HG02763 (cell line): ENCODE data around the gene OPRD1.
"Not testable (repeated sequence)": the region's sequence is repeated elsewhere in the genome, so short reads cannot be mapped to it uniquely, and the experiment has no call there.

Source experiments
- ATAC-seq: cut with Tn5 transposase; IDR thresholded peaks from one replicate; pipeline ENCODE4 v1.9.1; 2021; ENCODE audit warnings: mild to moderate bottlenecking, moderate library complexity; ENCODE audit not compliant: unreplicated experiment

The OPRD1 gene

DNA sequence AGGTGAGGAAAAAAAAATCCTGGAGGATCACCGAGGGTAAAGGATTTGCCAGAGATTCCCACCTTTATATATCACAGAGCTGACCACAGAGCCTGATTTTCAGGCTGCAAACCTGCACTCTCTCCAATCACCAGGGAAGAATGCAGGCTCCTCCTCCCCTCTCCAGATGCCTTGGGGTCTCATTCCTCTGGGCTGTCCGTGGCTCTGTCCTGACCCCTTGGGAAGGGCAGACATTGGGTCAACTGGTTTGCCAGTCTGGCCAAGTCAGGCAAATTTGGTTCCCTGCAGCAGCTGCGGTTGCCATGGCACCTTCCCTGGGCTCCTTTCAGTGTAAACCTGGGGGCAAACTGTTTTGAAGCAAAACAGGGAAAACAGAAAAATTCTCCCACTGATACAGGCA, 11.6 kb upstream of the OPRD1 start:
- ATAC-seq, result no peak

DNA sequence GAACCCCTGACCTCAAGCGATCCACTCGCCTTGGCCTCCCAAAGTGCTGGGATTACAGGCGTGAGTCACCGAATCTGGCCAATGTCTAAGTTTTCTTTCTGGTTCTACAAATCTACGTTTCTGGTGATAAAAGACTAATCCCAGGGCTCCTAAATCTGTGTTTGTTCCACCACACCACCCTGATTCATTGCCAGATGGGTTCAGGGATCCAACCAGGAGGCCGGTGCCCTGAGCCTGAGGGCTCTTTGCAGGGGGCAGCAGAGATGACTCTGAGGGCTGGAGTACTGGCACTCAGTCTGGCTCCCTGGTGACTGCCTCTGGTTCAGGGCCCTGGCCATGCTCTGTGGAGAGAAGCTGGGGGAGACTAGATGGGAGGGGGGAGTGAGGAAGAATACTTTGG, 10.5 kb upstream of the OPRD1 start:
- no peak for ATAC-seq

DNA sequence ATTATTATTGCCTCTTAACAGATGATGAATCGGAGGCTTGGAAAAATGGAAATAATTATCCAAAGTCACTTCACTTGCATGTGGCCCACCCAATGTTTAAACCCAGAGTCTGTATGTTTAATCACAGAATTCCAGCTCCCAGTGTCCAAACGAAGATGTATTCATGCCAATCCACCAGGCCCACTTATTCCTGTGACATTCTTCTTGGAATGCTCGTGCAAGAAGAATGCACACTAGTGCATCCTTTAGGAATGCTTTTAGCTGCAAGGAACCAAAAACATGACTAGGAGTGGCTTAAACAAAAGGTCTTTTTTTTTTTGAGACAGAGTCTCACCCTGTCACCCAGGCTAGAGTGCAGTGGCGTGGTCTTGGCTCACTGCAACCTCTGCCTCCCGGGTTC, 8.9 kb upstream of the OPRD1 start:
- ATAC-seq, result no peak

DNA sequence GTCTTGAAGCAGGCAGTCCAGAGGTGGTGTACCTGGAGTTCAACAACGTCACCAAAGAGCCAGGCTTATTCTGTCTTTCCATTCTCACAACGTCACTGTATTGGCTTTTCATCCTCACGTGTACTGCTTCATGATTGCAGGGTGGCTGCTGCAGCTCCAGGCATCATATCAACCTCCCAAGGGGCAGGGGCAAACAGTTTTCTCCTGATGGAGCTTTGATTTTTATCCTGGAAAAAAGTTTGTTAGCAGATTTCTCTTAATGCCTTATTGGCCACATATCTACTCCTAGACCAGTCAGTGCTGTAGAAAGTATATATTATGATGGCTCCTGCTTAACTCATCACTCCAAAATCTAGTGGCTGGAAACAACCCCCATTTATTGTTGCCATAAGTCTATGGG, 8.3 kb upstream of the OPRD1 start:
- no peak for ATAC-seq

DNA sequence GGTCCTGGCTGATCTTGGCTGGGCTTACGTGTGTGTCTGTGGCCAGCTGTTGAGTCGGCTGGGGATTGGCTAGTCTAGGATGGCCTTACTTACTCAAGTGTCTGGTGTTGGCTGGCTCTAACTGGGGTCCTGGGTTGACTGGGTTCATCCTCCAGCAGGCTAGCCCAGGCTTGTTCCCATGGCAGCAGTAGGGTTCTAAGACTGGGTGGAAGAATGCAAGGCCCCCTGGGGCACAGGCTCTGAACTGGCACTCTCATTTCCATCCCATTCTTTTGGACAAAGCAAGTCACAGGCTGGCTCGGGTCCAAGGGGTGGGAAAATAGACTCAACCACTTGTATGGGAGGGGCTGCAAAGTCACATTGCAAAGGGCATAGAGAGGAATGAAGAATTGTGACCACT, 7.9 kb upstream of the OPRD1 start:
- ATAC-seq, result no peak

DNA sequence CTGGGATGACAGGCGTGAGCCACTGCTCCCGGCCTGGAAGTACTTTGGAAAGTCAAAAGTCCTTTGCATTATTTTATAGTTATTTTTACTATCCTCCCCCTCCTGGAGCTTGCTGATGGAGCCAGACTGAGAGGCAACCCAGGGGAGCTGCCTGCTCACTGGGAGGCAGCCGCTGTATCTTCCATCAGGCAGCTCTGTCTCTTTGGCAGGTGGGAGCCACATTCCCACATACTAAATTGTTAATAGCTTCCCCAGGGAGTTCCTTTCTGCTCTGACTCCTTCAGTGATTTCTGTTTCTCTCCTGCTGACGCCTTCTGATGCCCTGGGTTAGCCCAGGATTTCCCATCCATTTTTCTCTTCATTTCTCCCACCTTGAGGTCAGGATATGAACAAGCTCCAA, 4.9 kb upstream of the OPRD1 start:
- ATAC-seq, result no peak

DNA sequence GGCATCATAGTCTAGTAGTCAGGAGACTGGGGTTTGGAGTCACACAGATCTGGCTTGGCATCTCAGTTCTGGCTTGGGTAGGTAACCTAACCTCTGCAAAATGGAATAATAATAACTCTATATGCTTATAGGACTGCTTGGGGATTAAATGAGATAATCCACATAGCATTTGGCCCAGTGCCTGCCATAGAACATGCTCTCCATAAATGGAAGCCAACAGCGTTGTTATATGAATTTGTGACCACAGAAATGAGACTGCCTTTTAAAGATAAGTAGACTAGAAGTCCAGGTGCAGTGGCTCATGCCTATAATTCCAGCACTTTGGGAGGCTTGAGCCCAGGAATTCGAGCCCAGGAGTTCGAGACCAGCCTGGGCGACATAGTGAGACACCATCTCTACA, 4.0 kb upstream of the OPRD1 start:
- ATAC-seq, result no peak

GRCh38 chr1:28811369-28811765, 603 bp upstream of the OPRD1 start:
- ATAC-seq, result no peak

DNA sequence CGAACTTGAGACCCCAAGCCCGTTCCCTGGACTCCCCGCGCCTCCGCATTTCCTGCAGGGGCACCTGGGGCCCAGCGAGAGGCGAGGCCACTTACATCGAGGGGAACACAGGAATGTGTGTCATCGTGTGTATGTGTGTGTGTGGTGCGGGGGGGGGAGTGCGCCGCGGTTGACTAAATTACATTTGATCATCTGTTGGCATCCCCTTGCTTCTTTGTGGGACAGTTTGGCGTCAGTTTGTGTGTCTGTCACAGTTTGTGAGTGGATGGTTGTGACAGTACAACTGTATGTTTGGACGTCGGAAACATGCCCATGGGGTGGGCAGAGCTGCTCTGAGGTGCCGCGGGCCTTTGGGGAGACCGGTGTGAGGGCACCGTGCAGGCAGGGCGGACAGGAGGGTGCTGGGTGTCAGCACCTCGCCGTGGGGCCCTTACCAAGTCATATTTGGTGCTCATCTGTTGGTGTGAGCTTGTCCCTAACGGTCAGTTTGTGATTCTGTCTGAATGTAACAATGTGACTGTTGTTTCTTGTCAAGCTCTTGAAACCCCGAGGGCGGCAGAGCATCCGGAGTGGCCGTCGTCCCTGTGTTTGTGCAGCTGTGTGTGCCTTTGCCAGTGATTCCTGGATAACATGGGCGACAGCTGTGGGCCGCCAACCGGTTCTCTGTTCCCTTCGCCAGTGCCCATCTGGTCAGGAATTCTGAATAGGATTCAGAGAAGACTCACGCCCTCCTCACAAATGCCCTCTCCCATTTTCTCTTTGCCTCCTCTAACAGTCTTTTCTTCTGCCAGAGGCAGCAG, 899 bp downstream of the OPRD1 start:
- ATAC-seq, result no peak

- ATAC-seq, result no peak
Measured at GRCh38 chr1:28813931-28814465, 2.0 kb downstream of the OPRD1 start.

DNA sequence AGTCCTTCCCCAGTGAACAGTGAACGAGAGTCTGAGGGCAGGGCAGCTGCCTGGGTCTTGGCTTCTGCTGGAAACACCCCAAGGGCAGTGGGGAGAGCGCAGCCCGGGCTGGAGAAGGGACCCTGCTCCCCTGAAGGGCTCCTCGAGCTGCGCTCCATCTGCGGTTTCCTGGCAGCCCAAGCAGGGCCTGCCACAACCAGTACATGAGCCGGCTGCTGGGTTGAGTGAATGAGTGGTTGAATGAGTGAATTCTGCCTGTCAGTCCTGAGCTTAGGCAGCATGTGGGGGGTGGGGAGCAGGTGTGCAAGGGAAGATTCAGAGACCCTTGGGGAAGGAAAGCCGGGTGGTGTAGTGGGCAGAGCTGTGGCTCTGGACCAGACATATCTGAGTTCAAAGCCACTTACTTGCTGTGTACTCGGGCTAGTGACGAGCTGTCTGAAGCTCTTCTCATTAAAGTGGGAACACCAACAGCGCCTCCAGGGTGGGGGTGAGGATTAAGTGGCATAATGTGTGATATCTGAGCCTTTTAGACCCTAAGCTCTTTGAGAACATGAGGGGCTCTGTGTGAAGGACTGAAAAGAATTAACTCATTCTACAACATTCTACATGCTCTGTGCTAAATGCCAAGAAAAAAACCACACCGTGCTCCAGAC, 3.7 kb downstream of the OPRD1 start:
- no peak for ATAC-seq

DNA sequence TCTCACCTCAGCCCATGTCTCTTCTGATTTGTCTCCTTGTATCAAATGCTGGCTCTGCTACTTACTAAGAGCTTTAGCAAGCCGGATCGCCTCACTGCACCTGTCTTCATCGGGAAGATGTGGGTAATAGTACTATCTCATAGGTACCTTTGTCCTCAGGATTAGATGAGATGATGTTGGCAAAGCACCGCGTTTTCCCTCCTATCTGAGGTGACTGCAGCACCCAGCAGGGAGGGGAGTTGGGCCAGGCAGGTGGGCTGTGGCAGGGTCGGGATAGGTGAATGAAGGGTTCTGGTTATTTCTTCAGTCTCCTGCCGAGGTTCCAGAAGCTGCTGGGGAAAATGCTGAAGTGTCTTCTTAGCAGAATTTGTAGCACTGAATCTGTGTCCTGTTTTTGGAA, 5.2 kb downstream of the OPRD1 start:
- no peak for ATAC-seq

- no peak for ATAC-seq
Measured at GRCh38 chr1:28819020-28819419, 7.0 kb downstream of the OPRD1 start.

GRCh38 chr1:28822799-28823198, 10.8 kb downstream of the OPRD1 start:
- ATAC-seq, result no peak

- ATAC-seq, result not testable (repeated sequence)
Measured at GRCh38 chr1:28824061-28824460, 12.1 kb downstream of the OPRD1 start.

- ATAC-seq, result not testable (repeated sequence)
Measured at GRCh38 chr1:28828227-28828858, 16.4 kb downstream of the OPRD1 start.

DNA sequence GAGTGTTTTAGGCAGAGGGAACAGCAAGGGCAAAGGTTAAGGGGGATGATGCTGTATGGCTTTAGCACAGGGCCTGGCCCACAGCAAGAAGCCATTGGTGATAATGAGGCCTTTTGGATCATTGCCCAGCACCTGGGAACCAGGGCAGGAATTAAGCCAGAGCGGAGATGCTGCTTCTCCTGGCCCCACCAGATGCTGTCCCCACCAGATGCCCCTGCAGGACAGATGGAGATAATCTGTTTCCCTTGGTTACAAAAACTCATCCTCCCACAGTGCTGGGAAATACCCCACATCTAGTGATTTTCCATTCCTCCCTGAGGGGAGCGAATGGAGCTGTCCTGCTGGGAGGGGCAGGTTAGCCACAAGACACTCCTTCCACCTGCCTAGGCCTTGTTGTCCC, 18.8 kb downstream of the OPRD1 start:
- no peak for ATAC-seq

DNA sequence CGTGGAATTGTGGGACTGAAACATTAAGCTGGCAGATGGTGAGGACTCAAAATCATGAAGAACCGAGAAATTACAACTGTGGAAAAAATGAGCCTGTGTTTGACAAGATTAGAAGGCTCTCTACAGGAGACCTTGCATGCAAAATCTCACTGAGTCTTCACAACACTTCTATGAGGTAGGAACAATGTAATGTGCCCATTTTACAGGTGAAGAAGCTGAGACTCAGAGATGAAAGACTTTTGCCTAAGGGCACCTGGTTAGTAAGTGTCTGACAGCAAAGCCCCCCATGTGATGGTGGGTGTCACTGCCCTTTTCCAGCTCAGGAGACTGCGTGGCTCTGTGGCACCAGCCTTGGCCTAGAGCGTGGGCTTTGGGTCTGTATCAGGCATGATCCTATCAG, 21.0 kb downstream of the OPRD1 start:
- no peak for ATAC-seq

- no peak for ATAC-seq
Measured at GRCh38 chr1:28833381-28833780, 21.4 kb downstream of the OPRD1 start.

- ATAC-seq, result no peak
Measured at GRCh38 chr1:28835237-28835650, 23.3 kb downstream of the OPRD1 start.

DNA sequence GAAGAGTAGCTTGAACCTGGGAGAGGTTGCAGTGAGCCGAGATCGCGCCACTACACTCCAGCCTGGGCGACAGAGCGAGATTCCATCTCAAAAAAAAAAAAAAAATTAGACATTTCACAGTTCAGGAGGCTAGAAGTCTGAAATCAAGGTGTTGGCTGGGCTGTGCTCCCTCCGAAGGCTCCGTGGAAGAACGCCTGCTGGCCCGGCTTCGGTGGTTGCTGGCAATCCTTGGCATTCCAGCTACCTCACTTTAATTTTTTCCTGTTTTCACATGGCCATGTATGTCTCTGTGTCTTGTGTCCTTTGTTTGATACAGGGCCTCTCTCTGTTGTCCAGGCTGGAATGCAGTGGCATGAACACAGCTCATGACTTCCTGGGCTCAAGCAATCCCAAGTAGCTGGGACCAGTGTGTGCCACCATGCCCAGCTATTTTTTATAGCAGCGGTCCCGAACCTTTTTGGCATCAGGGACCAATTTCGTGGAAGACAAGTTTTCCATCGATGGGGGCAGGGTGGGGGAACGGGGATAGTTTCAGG, 24.5 kb downstream of the OPRD1 start:
- no peak for ATAC-seq
